RKO (cell line): ENCODE results near the gene LAIR2.
"Not testable (repeated sequence)": the region's sequence is repeated elsewhere in the genome, so short reads cannot be mapped to it uniquely, and the experiment has no call there.

Experiments used
- DNase-seq: peaks from one replicate; pipeline ENCODE4 v3.0.0-alpha.2; 2016; ENCODE audit warnings: low spot score

LAIR2 gene

GRCh38 chr19:54464630-54465425 is 37.8 kb upstream of the LAIR2 start:
- DNase-seq = peak; percentile 97

- DNase-seq = no peak
Measured at GRCh38 chr19:54465426-54466109, 37.1 kb upstream of the LAIR2 start.

GRCh38 chr19:54466110-54466480 is 36.5 kb upstream of the LAIR2 start:
- not testable (repeated sequence) for DNase-seq

GRCh38 chr19:54469496-54469934 is 33.1 kb upstream of the LAIR2 start:
- no peak for DNase-seq

DNA sequence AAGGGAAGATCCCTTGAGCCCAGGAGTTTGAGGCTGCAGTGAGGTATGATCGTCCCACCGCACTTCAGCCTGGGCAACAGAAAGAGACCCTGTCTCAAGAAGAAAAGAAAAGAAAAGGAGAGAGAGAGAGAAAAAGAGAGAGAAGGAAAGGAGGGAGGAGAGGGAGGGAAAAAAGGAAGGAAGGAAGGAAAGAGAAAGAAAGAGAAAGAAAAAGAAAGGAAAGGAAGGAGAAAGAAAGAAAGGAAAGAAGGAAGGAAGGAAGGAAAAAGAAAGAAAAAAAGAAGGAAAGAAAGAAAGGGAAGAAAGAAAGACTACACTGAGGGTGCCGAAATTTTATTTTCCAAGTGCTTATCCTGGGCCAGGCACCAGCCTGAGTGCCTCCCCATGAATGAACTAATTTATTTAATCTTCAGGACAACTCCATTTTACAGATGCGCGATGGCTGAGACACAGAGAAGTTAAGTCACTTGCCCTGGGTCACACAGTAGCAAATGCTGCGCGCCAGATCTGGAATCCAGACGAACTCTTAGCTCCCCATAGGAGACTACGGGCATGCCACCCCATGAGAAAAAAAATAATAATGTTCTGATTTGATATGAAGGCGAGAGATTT is 32.2 kb upstream of the LAIR2 start:
- DNase-seq = no peak

DNA sequence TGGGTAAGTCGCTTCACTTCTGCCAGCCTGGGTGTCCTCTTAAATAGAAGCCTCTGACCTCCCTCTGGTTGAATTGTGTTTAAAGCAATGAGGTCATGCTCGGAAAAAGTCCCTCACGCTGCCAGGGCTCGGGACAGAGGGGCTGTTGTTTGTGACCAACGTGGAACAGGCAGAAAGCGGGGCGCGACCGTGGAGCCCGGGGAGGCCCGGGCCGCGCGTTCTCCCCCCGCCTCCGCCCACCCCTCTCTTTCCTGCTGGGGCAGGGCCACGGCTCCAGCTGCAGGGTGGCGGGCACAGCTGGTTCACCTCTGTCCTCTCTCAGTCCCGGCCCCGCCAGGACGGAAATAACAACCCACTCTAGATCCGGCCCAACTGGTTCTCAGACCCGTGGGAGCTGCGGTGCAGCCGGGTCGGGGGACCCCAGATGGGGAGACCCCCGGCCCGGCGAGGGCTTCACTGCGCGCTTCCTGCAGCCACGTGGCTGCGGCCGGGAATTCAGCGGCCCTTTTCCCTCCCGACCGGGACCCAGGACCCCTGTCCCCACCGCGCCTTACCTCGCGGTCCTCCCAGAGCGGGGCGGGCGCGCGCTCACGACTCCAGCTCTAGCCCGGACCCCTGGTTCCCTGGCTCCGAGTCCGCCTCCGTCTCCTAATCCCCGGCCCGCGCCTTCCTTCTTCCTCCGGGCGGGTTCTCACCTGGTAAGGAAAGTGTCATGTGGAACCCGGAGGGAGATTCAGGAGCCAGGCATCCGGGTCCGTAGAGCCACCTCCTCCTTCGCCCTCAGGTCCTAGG is 31.4 kb upstream of the LAIR2 start:
- peak; percentile 52 for DNase-seq

DNA sequence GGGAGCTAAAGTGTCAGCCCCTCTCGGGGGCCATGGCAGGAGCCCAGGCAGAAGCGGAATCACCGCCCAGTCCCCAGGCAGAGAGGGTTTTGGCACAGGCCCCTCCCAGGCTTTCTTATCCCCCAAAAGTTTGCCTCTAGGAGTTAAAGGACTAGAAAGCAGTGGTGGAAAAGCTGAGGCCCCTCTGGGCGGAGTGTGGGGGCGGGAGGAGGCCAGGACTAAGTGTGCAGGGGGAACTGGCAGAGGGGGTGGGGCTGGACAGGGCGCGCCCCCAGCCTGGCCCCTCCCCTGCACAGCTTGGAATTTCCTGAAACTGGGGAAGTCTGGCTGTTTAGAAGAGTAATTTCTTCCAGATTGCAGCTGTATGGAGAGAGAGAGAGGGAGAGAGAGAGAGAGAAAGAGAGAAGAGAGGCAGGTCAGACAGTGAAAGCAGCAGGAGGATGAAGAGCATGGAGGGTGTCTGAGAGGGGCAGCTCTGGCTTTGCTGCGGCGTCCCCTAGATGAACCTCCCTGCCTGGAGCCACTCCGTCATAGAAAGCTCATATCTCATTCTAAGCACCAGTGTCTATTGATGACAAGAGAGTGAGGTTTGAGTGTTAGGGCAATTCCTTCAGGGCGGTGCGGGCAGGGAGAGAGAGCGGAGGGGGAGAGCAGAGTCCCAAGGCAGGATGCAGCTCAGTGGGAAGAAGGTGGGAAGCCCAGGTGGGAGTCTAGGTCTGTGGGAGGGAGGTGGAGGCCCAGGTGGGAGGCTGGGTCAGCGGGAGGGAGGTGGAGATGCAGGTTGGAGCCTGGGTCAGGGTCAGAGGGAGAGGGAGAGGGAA is 29.4 kb upstream of the LAIR2 start, which contains the start of gene CDC42EP5:
CDC42EP5 (minus strand) TSS at position 226 of the 821 bp plus-strand sequence. CDS start 7,749 bp downstream, outside the sequence.
- no peak for DNase-seq

DNA sequence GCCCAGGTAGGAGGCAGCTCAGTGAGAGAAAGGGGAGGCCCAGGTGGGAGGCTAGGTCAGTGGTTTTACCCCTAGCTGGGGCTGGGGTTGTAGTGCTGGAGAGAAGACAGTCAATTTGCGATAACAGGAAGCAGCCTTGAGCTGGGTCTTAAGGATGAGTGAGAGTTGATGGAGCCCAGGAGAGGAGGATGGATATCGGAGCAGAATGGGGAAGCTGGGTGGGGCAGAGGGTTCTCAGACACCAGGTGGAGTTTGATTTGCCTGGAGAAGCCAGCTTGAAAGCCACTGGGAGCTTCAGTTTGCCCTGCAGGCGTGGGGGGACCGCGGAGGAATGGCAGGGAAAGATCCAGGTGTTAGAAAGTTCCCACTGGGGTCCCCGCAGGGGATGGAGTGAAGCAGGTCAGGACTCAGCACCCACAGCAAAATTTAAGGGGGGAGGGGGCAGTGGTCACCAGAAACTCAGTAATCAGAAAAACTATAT is 28.7 kb upstream of the LAIR2 start:
- no peak for DNase-seq

DNA sequence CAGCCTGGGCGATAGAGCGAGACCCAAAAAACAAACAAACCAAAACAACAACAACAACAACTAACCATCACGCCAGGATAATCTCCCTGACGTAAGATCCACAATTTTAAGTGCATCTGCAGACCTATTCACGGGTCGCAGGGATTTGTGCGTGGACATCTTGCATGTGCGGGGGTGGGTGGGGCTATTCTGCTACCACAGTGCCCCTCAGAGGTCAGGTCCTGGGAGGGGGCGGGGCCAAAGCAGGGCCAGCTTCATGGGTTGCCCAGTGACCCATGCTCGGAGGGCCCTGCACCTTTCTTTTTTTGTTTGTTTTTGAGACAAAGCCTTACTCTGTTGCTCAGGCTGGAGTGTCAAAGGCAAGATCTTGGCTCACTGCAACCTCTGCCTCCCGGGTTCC is 26.9 kb upstream of the LAIR2 start:
- DNase-seq = no peak

DNA sequence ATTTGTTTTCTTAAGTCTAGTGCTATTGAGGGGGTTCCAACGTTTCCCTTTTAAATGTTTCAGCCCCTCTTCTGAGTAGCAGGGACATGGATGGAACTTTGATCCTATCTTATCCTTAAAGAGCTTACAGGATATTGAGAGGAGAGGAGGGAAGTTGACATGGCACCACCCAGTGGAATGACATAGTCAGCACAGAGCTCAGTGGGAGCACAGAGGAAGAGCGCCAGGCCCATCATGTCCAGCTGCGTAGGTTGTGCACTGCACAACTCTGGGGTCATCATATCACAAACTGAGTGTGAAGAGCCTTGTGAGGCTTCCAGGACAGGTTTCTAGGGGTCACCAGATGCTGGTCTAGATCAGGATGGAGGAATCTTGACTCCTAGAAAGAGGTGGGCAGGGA is 25.0 kb upstream of the LAIR2 start:
- DNase-seq = no peak

- DNase-seq = peak; percentile 56
Measured at GRCh38 chr19:54478677-54479266, 23.9 kb upstream of the LAIR2 start.

DNA sequence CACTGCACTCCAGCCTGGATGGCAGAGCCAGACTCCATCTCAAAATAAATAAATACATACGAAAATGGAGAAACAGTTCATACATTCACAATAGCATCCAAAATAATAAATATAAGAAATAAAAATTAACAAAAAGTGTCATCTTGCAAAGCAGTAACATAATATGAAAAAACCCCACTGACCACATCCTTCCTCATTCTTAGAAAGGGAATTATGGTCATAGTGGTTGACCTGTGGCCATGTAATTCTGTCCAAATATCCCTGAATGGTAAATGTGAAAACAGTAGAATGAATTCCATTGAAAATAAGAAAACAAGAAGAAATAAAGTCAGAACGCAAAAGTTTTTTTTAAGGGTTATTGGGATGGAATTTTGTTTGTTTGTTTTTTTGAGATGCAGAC is 22.6 kb upstream of the LAIR2 start:
- no peak for DNase-seq

DNA sequence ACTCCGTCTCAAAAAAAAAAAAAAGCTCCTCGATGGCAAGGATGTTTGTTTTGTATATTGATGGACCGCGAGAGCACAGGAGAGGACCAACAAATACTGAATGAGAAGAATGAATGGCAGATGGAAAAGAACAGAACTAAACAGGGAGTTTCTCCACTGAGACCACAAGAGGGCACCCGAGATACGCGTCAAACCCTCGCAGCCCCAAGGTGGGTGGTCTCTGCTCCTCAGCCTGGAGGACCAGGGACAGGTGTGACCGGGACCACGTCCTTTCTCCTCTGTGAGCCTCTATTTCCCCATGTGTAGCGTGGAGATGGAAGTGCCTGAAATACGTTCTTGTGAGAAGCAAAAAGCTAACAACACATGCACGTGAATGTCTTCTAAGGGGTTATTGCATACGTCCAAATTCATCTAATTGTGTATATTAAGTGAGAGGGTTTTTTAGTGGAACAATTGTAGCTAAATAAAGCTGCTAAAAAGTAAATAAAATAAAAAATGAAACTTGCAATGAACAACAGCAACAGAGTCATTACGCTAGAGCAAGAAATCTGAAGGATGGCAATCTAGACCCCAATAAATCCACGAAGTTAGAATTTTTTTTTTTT is 21.2 kb upstream of the LAIR2 start:
- no peak for DNase-seq

- DNase-seq = no peak
Measured at GRCh38 chr19:54482889-54483288, 19.7 kb upstream of the LAIR2 start.

- DNase-seq = no peak
Measured at GRCh38 chr19:54484451-54484850, 18.2 kb upstream of the LAIR2 start.

- no peak for DNase-seq
Measured at GRCh38 chr19:54485851-54486250, 16.8 kb upstream of the LAIR2 start.

DNA sequence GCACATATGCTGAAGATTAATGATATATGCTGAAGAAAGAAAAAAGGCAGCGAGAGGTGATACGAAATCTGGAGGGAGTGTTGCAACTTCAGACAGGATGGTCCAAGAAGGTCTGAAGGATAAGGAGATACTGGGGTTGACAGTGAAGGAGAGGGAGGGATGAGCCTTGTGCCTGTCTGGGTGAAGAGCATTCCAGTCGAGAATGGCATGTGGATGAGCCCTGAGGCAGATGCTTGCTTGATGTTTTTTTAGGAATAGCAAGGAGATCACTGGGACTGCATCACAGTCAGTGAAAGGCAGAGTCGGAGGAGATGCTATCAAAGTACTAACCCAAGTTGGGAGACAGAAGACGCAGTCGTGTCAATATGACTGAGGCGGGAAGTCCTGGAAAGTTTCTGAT is 13.3 kb upstream of the LAIR2 start:
- no peak for DNase-seq

GRCh38 chr19:54489766-54490165 is 12.9 kb upstream of the LAIR2 start:
- no peak for DNase-seq

- DNase-seq = no peak
Measured at GRCh38 chr19:54492568-54492967, 10.1 kb upstream of the LAIR2 start.

GRCh38 chr19:54493056-54493455 is 9.6 kb upstream of the LAIR2 start:
- not testable (repeated sequence) for DNase-seq
